ENCODE data around the gene PRLHR. TPM values are rescaled to one million over a fixed set of nuclear protein-coding genes. Genes with fewer than 3 reads are reported as not detected.

Gene PRLHR
- total RNA-seq, 1 experiment from 2014 or later: not detected

GRCh38 chr10:118585234-118585633, 10.2 kb downstream of the PRLHR start:
- no peak for DNase-seq (ENCODE audit: low spot score)
- ChIA-PET CTCF (interaction anchor here (2.2 kb wide), 1 partner anchor 10 kb away, joined by 7 read pairs; the partner anchor contains the start of gene PRLHR), POLR2A (no interaction called here)
- no peak for ATAC-seq
- H3K9me3 Mint-ChIP-seq: peaks cover 4% of the 10 kb centered on the region; the same call in 1 of the 2 replicates
- no peaks in the 10 kb centered on the region for H3K27me3 Mint-ChIP-seq (ENCODE audit: low read depth)
- TF ChIP-seq EMX1 (CRISPR knock-in tag; IDR thresholded peaks at IDR 0.05) (no peak), ZNF138 (CRISPR knock-in tag; conservative IDR thresholded peaks at IDR 0.05) (no peak), SMAD4 (CRISPR knock-in tag; IDR thresholded peaks at IDR 0.05) (no peak)
- no peak overlapping the region for H3K27ac Mint-ChIP-seq
- no peaks in the 10 kb centered on the region for H3K36me3 Mint-ChIP-seq
- peaks cover 9% of the 10 kb centered on the region; the same call in 1 of the 2 replicates for H3K4me1 Mint-ChIP-seq
- no peak overlapping the region for H3K4me3 Mint-ChIP-seq

GRCh38 chr10:118584181-118584954, 11.1 kb downstream of the PRLHR start:
- POLR2A ChIA-PET: interaction anchor here (0.6 kb wide), 1 partner anchor 642 kb away, joined by 4 read pairs; no protein-coding TSS in a partner anchor
- H3K27ac Mint-ChIP-seq: no peak overlapping the region

More at GRCh38 chr10:118584181-118584954, 11.1 kb downstream of the PRLHR start:
- Mint-ChIP-seq H3K4me3 (no peak overlapping the region), H3K9me3 (peaks cover 4% of the 10 kb centered on the region; the same call in 1 of the 2 replicates), H3K27me3 (ENCODE audit: low read depth) (no peaks in the 10 kb centered on the region), H3K4me1 (peaks cover 9% of the 10 kb centered on the region; the same call in 1 of the 2 replicates), H3K36me3 (no peaks in the 10 kb centered on the region)
- CTCF ChIA-PET: interaction anchor here (1.2 to 2.2 kb wide), 2 partner anchors 10 kb away, joined by 3 to 7 read pairs; partner anchors contain the start of gene PRLHR
- DNase-seq (ENCODE audit: low spot score) (no peak), ATAC-seq (no peak)
- TF ChIP-seq GTF2I (CRISPR knock-in tag; conservative IDR thresholded peaks at IDR 0.05) (no peak), ZSCAN18 (CRISPR knock-in tag; IDR thresholded peaks at IDR 0.05) (no peak), ZNF671 (CRISPR knock-in tag; IDR thresholded peaks at IDR 0.05) (no peak), HMGA2 (CRISPR knock-in tag; IDR thresholded peaks at IDR 0.05) (no peak), ZNF317 (CRISPR knock-in tag; IDR thresholded peaks at IDR 0.05; ENCODE audit: borderline replicate concordance, low read depth) (no peak), ZNF263 (CRISPR knock-in tag; IDR thresholded peaks at IDR 0.05; ENCODE audit: low read depth) (no peak), CREM (CRISPR knock-in tag; IDR thresholded peaks at IDR 0.05) (no peak), USF2 (CRISPR knock-in tag; IDR thresholded peaks at IDR 0.05) (no peak), AFF4 (CRISPR knock-in tag; IDR thresholded peaks at IDR 0.05; ENCODE audit: borderline replicate concordance) (no peak), ERG (CRISPR knock-in tag; IDR thresholded peaks at IDR 0.05) (no peak), E2F4 (CRISPR knock-in tag; IDR thresholded peaks at IDR 0.05; ENCODE audit: borderline replicate concordance, low read depth) (no peak), FOXJ3 (CRISPR knock-in tag; IDR thresholded peaks at IDR 0.05; ENCODE audit: borderline replicate concordance) (no peak), HMGXB4 (CRISPR knock-in tag; IDR thresholded peaks at IDR 0.05) (no peak), MAX (CRISPR knock-in tag; IDR thresholded peaks at IDR 0.05) (no peak), STAT6 (CRISPR knock-in tag; conservative IDR thresholded peaks at IDR 0.05; ENCODE audit: low read depth) (no peak), NFYB (CRISPR knock-in tag; conservative IDR thresholded peaks at IDR 0.05; ENCODE audit: low read depth) (no peak), TEAD4 (CRISPR knock-in tag; IDR thresholded peaks at IDR 0.05) (no peak)
